Gastrocnemius medialis (tissue), 4 donors: Measurements from ENCODE around the gene PPP2R5C. TPM values are rescaled to one million over a fixed set of nuclear protein-coding genes. Genes with fewer than 3 reads are reported as not detected.

Experiments
- ATAC-seq, 2 donors: fragments of 150-250 bp; one replicate each; pipeline ENCODE4 v1.9.1; 2016
- DNase-seq, 2 donors: peaks; one replicate each; pipeline ENCODE4 v3.0.0-alpha.2; 2019
- H3K27ac ChIP-seq, 4 donors: fragments of 200-600 bp; sonication (generic); 1 replicate in 1 of 4; 2 replicates in 3 of 4; pipeline ENCODE4 v1.5.1; 2016 to 2018; ENCODE audit warnings: mild to moderate bottlenecking in 2 of 4, moderate library complexity in 1 of 4
- H3K27me3 ChIP-seq, 3 donors: fragments of 200-600 bp; sonication (generic) in 2 of 3; 1 replicate in 1 of 3; 2 replicates in 2 of 3; pipeline versions ENCODE4 v1.5.1 to v1.6.0; 2016 to 2019; ENCODE audit warnings: mild to moderate bottlenecking in 1 of 3, moderate library complexity in 1 of 3
- H3K36me3 ChIP-seq, 2 donors: fragments of 200-600 bp; sonication (generic) in 1 of 2; one replicate each; pipeline ENCODE4 v1.5.1; 2017 to 2018
- H3K4me1 ChIP-seq, 2 donors: fragments of 200-600 bp; sonication (generic) in 1 of 2; one replicate each; pipeline ENCODE4 v1.5.1; 2016 to 2017; ENCODE audit warnings: mild to moderate bottlenecking in 2 of 2
- H3K4me3 ChIP-seq, 4 donors: fragments of 200-600 bp; sonication (generic) in 3 of 4; 1 replicate in 1 of 4; 2 replicates in 3 of 4; pipeline ENCODE4 v1.5.1; 2016 to 2019; ENCODE audit warnings: mild to moderate bottlenecking in 2 of 4
- H3K9me3 ChIP-seq, 3 donors: fragments of 200-600 bp; sonication (generic) in 2 of 3; 1 replicate in 1 of 3; 2 replicates in 2 of 3; pipeline ENCODE4 v1.5.1; 2016 to 2019
- CTCF ChIP-seq, 5 experiments: fragments of 450-650 bp in 3 of 5; fragments of 200-600 bp in 2 of 5; sonication (generic) in 2 of 5; IDR thresholded peaks in 4 of 5; conservative IDR thresholded peaks in 1 of 5; 1 replicate in 4 of 5; 2 replicates in 1 of 5; pipeline ENCODE4 v1.5.1; 2016 to 2019; ENCODE audit warnings: antibody characterized with exemption in 5 of 5, mild to moderate bottlenecking in 3 of 5, moderate library complexity in 3 of 5
- POLR2A ChIP-seq, 2 donors: fragments of 450-650 bp; IDR thresholded peaks; one replicate each; pipeline ENCODE4 v1.6.1; 2017; ENCODE audit warnings: antibody characterized with exemption in 2 of 2, mild to moderate bottlenecking in 2 of 2, moderate library complexity in 2 of 2
- in situ Hi-C, 4 donors: fragments of 200-750 bp; cut with MboI; loops; one replicate each; pipeline versions ENCODE4 v1.15.0 to v1.8.0; 2017; ENCODE audit warnings: low sequenced_read_pairs in 4 of 4
- intact Hi-C: fragments of 100-400 bp; cut with DNase I; formaldehyde crosslinking; loops from one replicate; pipeline ENCODE4 v1.15.1; 2023; ENCODE audit warnings: low total_unique reads
- total RNA-seq, 4 donors: library from RNA; depleted of rRNA; stranded (reverse); fragments of >200 nt; gene quantifications; one replicate each; pipeline versions ENCODE4 v1.1.0 to v1.2.3, GENCODE V29; 2016

PPP2R5C gene
- total RNA-seq, 4 donors from 2014 or later = 35.4 to 65.9 (median 49.3) TPM

DNA sequence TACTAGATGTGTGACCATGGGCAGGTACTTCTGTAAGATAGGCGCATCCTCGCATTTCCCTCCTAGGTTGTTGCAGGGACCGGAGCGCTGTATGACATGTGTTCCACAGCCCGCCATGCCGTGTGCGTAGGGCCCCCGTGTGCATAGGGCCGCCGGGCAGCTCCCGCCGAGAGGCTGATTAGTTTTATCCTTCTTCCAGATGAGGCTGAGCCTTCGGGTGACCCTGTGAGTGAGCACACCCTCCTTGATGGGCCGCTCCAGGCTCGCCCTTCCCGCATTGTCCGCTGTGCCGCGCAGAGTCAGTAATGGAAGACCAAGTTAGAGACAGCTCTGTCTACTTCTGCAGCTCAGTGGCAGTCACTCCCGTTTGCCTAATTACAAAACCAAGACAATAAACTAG, 130.0 kb downstream of the PPP2R5C start:
- Histone ChIP-seq H3K4me1 (no peaks in the 10 kb centered on the region), H3K4me3 (no peak overlapping the region), H3K27me3 (no peaks in the 10 kb centered on the region), H3K36me3 (peaks cover 0 to 53% of the 10 kb centered on the region in 2 donors), H3K27ac (no peak overlapping the region), H3K9me3 (no peaks in the 10 kb centered on the region)
- no peak for TF ChIP-seq POLR2A (IDR thresholded peaks at IDR 0.05)
- no peak for TF ChIP-seq CTCF (IDR thresholded peaks at IDR 0.05 in 4 of 5, conservative IDR thresholded peaks at IDR 0.05 in 1 of 5)
- DNase-seq (no peak), ATAC-seq (no peak)
- intact Hi-C loops = no loop called here
- in situ Hi-C loops = no loop called here

GRCh38 chr14:101893759-101894158, 132.2 kb downstream of the PPP2R5C start:
- H3K36me3 ChIP-seq = peaks cover 0 to 46% of the 10 kb centered on the region in 2 donors
- ATAC-seq = no peak

DNA sequence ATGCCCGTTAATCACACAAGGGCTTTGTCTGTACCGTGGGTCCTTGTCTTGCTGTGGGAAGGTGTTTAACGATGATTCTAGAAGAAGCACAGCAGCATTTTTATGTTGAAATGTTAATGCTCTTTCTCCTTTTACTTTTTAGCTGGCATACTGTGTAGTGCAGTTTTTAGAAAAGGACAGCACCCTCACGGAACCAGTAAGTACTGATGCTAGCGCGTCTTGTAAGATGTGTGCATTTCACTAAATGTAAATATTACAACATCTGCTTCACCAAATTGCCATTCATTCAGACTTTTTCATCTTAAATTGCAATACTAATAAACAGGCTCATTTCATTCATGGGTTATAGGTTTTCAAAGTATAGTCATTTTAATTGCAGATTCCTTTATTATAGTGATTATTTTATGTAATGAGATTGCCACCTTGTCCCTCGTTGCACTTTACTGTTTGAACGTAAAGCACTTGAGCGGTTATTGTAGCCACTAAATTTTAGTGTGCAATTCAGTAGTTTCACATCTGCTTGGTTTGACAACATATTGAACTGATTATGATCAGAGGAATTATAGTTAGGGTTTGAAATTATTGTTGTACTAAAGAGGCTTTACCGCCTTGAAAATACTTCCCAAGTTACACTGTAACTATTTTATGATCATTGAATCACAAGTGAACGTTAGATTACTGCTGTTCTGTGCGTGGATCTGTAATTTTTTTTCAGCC, 133.0 kb downstream of the PPP2R5C start:
- ATAC-seq (no peak), DNase-seq (no peak)
- intact Hi-C loops = no loop called here
- H3K36me3 ChIP-seq = peaks cover 0 to 54% of the 10 kb centered on the region in 2 donors
- no peak overlapping the region for H3K27ac ChIP-seq
- in situ Hi-C loops = no loop called here
- TF ChIP-seq POLR2A (IDR thresholded peaks at IDR 0.05) = no peak
- TF ChIP-seq CTCF (IDR thresholded peaks at IDR 0.05 in 4 of 5, conservative IDR thresholded peaks at IDR 0.05 in 1 of 5) = no peak
- H3K4me3 ChIP-seq = no peak overlapping the region
- no peaks in the 10 kb centered on the region for H3K27me3 ChIP-seq
- H3K9me3 ChIP-seq = no peaks in the 10 kb centered on the region
- H3K4me1 ChIP-seq = no peaks in the 10 kb centered on the region

More at GRCh38 chr14:101893759-101894158, 132.2 kb downstream of the PPP2R5C start:
- no peak overlapping the region for H3K27ac ChIP-seq
- H3K4me3 ChIP-seq = no peak overlapping the region
- in situ Hi-C loops (no loop called here), intact Hi-C loops (no loop called here)
- H3K27me3 ChIP-seq = no peaks in the 10 kb centered on the region
- no peaks in the 10 kb centered on the region for H3K4me1 ChIP-seq
- TF ChIP-seq POLR2A (IDR thresholded peaks at IDR 0.05) (no peak), CTCF (IDR thresholded peaks at IDR 0.05 in 4 of 5, conservative IDR thresholded peaks at IDR 0.05 in 1 of 5) (no peak)
- DNase-seq = no peak
- H3K9me3 ChIP-seq = no peaks in the 10 kb centered on the region

- no peaks in the 10 kb centered on the region for H3K4me1 ChIP-seq
- H3K9me3 ChIP-seq = no peaks in the 10 kb centered on the region
- in situ Hi-C loops = no loop called here
- no peak for TF ChIP-seq CTCF (IDR thresholded peaks at IDR 0.05 in 4 of 5, conservative IDR thresholded peaks at IDR 0.05 in 1 of 5)
- TF ChIP-seq POLR2A (IDR thresholded peaks at IDR 0.05) = no peak
- no peaks in the 10 kb centered on the region for H3K27me3 ChIP-seq
- peaks cover 0 to 61% of the 10 kb centered on the region in 2 donors for H3K36me3 ChIP-seq
- no peak for ATAC-seq
- intact Hi-C loops = no loop called here
- no peak for DNase-seq
- no peak overlapping the region for H3K4me3 ChIP-seq
- H3K27ac ChIP-seq = no peak overlapping the region
These were observed 133.7 kb downstream of the PPP2R5C start for GRCh38 chr14:101895256-101895655.
